HepG2 (cell line): ENCODE results near the gene IRF2. TPM values are rescaled to one million over a fixed set of nuclear protein-coding genes. Genes with fewer than 3 reads are reported as not detected.

ENCODE experiments used
- MAFG ChIP-seq: sonication (generic); formaldehyde crosslinking; IDR thresholded peaks from 2 replicates; pipeline ENCODE4 v1.5.1; 2020; ENCODE audit warnings: mild to moderate bottlenecking, missing genetic modification reagents
- RAD51 ChIP-seq: fragments of 450-650 bp; IDR thresholded peaks from 2 replicates; pipeline ENCODE4 v1.6.1; 2016; ENCODE audit warnings: borderline replicate concordance
- SMARCC2 ChIP-seq: fragments of 450-650 bp; IDR thresholded peaks from 2 replicates; pipeline ENCODE4 v1.6.1; 2017; ENCODE audit warnings: antibody characterized with exemption, mild to moderate bottlenecking
- STAG1 ChIP-seq: sonication (generic); formaldehyde crosslinking; IDR thresholded peaks from 2 replicates; pipeline ENCODE4 v1.4.0; 2020; ENCODE audit warnings: missing genetic modification reagents
- ZFP62 ChIP-seq: sonication (generic); formaldehyde crosslinking; IDR thresholded peaks from 2 replicates; pipeline ENCODE4 v1.4.0; 2020; ENCODE audit warnings: missing genetic modification reagents
- ZNF768 ChIP-seq: sonication (generic); formaldehyde crosslinking; IDR thresholded peaks from 2 replicates; pipeline ENCODE4 v1.4.0; 2020; ENCODE audit warnings: missing genetic modification reagents
- polyA plus RNA-seq, 8 experiments: library from polyadenylated mRNA; depleted of rRNA in 3 of 8; stranded (reverse) in 7 of 8; unstranded in 1 of 8; fragments of >200 nt; fragmentation: Illumina TruSeq in 4 of 8; extraction: Trizol in 4 of 8; gene quantifications; 2 replicates each; pipeline versions ENCODE4 v1.2.1 to v1.2.3, GENCODE V29; 2011 to 2016; ENCODE audit warnings: low read depth in 4 of 8, missing spikeins in 1 of 8, mixed read lengths in 1 of 8; ENCODE audit not compliant: insufficient read depth in 1 of 8
- total RNA-seq, 5 experiments: library from RNA; depleted of rRNA; stranded (reverse); fragments of >200 nt; fragmentation: Illumina TruSeq; extraction: Trizol; gene quantifications; 2 replicates each; pipeline ENCODE4 v1.2.3, GENCODE V29; 2016; ENCODE audit warnings: low read depth in 1 of 5
- TF ChIP-seq, protein P1 (sequence below): sonication (generic); formaldehyde crosslinking; conservative IDR thresholded peaks from 2 replicates; pipeline ENCODE4 v1.4.0; 2020; ENCODE audit warnings: missing genetic modification reagents
- TF ChIP-seq, protein P2 (sequence below): IDR thresholded peaks from 2 replicates; pipeline ENCODE4 v1.6.1; 2016; ENCODE audit warnings: low read depth, control low read depth
- TF ChIP-seq, protein P3 (sequence below): sonication (generic); formaldehyde crosslinking; IDR thresholded peaks from 2 replicates; pipeline ENCODE4 v1.4.0; 2020; ENCODE audit warnings: mild to moderate bottlenecking, missing genetic modification reagents, borderline replicate concordance
- TF ChIP-seq, protein P4 (sequence below): sonication (generic); formaldehyde crosslinking; conservative IDR thresholded peaks from 2 replicates; pipeline ENCODE4 v1.8.0; 2022; ENCODE audit warnings: mild to moderate bottlenecking, moderate library complexity, missing genetic modification reagents
- TF ChIP-seq, protein P5 (sequence below): sonication (generic); formaldehyde crosslinking; IDR thresholded peaks from 2 replicates; pipeline ENCODE4 v1.9.0; 2021; ENCODE audit warnings: missing genetic modification reagents, mild to moderate bottlenecking, borderline replicate concordance
- TF ChIP-seq, protein P6 (sequence below): sonication (generic); formaldehyde crosslinking; IDR thresholded peaks from 2 replicates; pipeline ENCODE4 v1.5.1; 2020; ENCODE audit warnings: missing genetic modification reagents, mild to moderate bottlenecking, borderline replicate concordance
- TF ChIP-seq, protein P7 (sequence below), 2 experiments: sonication (generic) in 1 of 2; formaldehyde crosslinking in 1 of 2; IDR thresholded peaks; 2 replicates each; pipeline versions ENCODE4 v1.4.0 to v1.6.1; 2018 to 2020; ENCODE audit warnings: missing genetic modification reagents in 2 of 2, borderline replicate concordance in 1 of 2, low read depth in 1 of 2, mild to moderate bottlenecking in 1 of 2, missing biosample characterization in 1 of 2

IRF2 gene
- total and polyA plus RNA-seq, 2 of the 13 experiments (the other 11 are each of a cell fraction or from before 2014, with no cell fraction given): 15.5 to 28.8 TPM

DNA sequence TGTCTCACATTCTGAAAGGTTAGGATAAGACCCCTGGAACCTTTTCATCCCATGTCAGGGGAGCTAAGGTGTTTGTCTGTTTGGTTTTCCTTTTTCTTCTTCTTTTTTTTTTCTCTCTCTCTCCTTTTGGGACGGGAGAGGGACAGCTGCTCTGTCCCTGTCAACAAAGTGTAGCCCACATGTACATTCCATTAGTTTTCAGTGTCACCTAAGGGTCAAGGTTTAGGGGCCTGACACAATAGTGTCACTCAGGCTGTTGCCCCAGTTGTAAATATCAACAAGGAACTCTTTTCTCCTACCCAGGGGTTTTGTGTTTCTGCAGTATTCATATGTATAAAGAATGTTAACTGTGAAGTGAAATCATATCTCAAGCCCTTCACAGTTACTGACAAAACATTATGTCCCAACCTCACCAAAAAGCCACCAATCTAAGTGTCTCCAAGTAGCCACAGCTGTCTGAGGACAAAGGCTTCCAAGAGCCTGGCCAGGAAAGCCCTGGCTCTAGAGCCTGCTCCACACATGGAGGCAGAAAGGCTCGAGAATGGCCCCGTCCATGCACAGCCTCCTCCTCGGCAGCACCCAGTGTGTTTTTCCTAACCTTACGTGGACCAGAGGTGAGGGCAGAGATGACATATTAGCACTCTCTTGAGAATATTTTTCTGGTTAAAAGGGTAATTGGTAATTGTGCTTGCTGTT lies 9.4 kb downstream of the IRF2 start (continued):
- TF ChIP-seq, protein P1, sequence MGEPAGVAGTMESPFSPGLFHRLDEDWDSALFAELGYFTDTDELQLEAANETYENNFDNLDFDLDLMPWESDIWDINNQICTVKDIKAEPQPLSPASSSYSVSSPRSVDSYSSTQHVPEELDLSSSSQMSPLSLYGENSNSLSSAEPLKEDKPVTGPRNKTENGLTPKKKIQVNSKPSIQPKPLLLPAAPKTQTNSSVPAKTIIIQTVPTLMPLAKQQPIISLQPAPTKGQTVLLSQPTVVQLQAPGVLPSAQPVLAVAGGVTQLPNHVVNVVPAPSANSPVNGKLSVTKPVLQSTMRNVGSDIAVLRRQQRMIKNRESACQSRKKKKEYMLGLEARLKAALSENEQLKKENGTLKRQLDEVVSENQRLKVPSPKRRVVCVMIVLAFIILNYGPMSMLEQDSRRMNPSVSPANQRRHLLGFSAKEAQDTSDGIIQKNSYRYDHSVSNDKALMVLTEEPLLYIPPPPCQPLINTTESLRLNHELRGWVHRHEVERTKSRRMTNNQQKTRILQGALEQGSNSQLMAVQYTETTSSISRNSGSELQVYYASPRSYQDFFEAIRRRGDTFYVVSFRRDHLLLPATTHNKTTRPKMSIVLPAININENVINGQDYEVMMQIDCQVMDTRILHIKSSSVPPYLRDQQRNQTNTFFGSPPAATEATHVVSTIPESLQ (CRISPR knock-in tag): no peak
- no peak for TF ChIP-seq SMARCC2
- TF ChIP-seq, protein P2, sequence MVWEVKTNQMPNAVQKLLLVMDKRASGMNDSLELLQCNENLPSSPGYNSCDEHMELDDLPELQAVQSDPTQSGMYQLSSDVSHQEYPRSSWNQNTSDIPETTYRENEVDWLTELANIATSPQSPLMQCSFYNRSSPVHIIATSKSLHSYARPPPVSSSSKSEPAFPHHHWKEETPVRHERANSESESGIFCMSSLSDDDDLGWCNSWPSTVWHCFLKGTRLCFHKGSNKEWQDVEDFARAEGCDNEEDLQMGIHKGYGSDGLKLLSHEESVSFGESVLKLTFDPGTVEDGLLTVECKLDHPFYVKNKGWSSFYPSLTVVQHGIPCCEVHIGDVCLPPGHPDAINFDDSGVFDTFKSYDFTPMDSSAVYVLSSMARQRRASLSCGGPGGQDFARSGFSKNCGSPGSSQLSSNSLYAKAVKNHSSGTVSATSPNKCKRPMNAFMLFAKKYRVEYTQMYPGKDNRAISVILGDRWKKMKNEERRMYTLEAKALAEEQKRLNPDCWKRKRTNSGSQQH (CRISPR knock-in tag): no peak
- TF ChIP-seq, protein P3, sequence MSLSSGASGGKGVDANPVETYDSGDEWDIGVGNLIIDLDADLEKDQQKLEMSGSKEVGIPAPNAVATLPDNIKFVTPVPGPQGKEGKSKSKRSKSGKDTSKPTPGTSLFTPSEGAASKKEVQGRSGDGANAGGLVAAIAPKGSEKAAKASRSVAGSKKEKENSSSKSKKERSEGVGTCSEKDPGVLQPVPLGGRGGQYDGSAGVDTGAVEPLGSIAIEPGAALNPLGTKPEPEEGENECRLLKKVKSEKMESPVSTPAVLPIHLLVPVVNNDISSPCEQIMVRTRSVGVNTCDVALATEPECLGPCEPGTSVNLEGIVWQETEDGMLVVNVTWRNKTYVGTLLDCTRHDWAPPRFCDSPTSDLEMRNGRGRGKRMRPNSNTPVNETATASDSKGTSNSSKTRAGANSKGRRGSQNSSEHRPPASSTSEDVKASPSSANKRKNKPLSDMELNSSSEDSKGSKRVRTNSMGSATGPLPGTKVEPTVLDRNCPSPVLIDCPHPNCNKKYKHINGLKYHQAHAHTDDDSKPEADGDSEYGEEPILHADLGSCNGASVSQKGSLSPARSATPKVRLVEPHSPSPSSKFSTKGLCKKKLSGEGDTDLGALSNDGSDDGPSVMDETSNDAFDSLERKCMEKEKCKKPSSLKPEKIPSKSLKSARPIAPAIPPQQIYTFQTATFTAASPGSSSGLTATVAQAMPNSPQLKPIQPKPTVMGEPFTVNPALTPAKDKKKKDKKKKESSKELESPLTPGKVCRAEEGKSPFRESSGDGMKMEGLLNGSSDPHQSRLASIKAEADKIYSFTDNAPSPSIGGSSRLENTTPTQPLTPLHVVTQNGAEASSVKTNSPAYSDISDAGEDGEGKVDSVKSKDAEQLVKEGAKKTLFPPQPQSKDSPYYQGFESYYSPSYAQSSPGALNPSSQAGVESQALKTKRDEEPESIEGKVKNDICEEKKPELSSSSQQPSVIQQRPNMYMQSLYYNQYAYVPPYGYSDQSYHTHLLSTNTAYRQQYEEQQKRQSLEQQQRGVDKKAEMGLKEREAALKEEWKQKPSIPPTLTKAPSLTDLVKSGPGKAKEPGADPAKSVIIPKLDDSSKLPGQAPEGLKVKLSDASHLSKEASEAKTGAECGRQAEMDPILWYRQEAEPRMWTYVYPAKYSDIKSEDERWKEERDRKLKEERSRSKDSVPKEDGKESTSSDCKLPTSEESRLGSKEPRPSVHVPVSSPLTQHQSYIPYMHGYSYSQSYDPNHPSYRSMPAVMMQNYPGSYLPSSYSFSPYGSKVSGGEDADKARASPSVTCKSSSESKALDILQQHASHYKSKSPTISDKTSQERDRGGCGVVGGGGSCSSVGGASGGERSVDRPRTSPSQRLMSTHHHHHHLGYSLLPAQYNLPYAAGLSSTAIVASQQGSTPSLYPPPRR: peak; percentile 82
- no peak for TF ChIP-seq ZFP62
- TF ChIP-seq ZNF768 (CRISPR knock-in tag): no peak
- TF ChIP-seq MAFG (CRISPR knock-in tag): no peak
- 0 out of 2 replicates have a peak, but pooled peaks have one; percentile 14 for TF ChIP-seq STAG1 (CRISPR knock-in tag)
- TF ChIP-seq, protein P4, sequence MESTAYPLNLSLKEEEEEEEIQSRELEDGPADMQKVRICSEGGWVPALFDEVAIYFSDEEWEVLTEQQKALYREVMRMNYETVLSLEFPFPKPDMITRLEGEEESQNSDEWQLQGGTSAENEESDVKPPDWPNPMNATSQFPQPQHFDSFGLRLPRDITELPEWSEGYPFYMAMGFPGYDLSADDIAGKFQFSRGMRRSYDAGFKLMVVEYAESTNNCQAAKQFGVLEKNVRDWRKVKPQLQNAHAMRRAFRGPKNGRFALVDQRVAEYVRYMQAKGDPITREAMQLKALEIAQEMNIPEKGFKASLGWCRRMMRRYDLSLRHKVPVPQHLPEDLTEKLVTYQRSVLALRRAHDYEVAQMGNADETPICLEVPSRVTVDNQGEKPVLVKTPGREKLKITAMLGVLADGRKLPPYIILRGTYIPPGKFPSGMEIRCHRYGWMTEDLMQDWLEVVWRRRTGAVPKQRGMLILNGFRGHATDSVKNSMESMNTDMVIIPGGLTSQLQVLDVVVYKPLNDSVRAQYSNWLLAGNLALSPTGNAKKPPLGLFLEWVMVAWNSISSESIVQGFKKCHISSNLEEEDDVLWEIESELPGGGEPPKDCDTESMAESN (CRISPR knock-in tag): no peak
- TF ChIP-seq, protein P5, sequence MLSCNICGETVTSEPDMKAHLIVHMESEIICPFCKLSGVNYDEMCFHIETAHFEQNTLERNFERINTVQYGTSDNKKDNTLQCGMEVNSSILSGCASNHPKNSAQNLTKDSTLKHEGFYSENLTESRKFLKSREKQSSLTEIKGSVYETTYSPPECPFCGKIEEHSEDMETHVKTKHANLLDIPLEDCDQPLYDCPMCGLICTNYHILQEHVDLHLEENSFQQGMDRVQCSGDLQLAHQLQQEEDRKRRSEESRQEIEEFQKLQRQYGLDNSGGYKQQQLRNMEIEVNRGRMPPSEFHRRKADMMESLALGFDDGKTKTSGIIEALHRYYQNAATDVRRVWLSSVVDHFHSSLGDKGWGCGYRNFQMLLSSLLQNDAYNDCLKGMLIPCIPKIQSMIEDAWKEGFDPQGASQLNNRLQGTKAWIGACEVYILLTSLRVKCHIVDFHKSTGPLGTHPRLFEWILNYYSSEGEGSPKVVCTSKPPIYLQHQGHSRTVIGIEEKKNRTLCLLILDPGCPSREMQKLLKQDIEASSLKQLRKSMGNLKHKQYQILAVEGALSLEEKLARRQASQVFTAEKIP (CRISPR knock-in tag): no peak
- TF ChIP-seq RAD51: no peak
- TF ChIP-seq, protein P6, sequence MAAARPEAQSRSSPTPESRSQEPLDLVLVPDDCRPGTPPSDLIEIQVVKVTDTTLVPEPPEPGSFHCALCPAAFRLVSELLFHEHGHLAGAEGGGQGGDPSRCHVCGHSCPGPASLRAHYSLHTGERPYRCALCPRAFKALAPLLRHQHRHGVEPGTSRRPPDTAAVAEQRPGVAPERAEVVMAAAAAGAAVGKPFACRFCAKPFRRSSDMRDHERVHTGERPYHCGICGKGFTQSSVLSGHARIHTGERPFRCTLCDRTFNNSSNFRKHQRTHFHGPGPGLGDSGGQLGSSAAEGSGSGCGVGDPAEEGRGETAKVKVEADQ (CRISPR knock-in tag): no peak
- TF ChIP-seq, protein P7, sequence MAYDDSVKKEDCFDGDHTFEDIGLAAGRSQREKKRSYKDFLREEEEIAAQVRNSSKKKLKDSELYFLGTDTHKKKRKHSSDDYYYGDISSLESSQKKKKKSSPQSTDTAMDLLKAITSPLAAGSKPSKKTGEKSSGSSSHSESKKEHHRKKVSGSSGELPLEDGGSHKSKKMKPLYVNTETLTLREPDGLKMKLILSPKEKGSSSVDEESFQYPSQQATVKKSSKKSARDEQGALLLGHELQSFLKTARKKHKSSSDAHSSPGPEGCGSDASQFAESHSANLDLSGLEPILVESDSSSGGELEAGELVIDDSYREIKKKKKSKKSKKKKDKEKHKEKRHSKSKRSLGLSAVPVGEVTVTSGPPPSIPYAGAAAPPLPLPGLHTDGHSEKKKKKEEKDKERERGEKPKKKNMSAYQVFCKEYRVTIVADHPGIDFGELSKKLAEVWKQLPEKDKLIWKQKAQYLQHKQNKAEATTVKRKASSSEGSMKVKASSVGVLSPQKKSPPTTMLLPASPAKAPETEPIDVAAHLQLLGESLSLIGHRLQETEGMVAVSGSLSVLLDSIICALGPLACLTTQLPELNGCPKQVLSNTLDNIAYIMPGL (CRISPR knock-in tag; IDR thresholded peaks at IDR 0.05; ENCODE audit: borderline replicate concordance in 1 of 2, low read depth in 1 of 2): no peak
